ENCODE results near the gene CDH4.

DNA sequence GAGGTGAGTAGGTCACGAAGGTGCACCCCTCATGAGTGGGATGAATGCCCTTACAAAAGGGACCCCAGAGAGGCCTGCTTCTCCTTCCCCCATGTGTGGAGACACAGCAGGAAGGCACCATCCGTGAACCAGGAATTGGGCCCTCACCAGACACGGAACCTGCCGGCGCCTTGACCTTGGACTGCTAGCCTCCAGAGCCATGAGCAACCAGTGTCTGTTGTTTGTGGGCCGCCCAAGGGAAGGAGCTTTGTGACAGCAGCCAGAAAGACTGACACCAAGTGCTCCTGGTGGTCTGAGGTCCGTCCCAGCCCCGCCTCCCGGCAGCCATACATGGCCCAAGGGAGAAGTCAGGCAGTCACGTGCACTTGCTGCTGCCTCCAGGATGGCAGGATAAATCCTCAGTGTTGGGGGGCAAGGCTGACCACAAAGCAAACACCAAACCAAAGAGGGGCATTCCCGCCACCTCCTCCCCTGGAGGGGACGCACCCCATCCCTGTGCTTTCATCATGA lies 29.3 kb downstream of the CDH4 start:
- TF ChIP-seq, protein P1, sequence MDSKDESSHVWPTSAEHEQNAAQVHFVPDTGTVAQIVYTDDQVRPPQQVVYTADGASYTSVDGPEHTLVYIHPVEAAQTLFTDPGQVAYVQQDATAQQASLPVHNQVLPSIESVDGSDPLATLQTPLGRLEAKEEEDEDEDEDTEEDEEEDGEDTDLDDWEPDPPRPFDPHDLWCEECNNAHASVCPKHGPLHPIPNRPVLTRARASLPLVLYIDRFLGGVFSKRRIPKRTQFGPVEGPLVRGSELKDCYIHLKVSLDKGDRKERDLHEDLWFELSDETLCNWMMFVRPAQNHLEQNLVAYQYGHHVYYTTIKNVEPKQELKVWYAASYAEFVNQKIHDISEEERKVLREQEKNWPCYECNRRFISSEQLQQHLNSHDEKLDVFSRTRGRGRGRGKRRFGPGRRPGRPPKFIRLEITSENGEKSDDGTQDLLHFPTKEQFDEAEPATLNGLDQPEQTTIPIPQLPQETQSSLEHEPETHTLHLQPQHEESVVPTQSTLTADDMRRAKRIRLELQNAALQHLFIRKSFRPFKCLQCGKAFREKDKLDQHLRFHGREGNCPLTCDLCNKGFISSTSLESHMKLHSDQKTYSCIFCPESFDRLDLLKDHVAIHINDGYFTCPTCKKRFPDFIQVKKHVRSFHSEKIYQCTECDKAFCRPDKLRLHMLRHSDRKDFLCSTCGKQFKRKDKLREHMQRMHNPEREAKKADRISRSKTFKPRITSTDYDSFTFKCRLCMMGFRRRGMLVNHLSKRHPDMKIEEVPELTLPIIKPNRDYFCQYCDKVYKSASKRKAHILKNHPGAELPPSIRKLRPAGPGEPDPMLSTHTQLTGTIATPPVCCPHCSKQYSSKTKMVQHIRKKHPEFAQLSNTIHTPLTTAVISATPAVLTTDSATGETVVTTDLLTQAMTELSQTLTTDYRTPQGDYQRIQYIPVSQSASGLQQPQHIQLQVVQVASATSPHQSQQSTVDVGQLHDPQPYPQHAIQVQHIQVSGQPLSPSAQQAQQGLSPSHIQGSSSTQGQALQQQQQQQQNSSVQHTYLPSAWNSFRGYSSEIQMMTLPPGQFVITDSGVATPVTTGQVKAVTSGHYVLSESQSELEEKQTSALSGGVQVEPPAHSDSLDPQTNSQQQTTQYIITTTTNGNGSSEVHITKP (tag by site-specific recombination; IDR thresholded peaks at IDR 0.05) = no peak
- TF ChIP-seq ZNF140 (tag by site-specific recombination; IDR thresholded peaks at IDR 0.05) (no peak), ZNF324 (tag by site-specific recombination; IDR thresholded peaks at IDR 0.05) (no peak), ZNF501 (tag by site-specific recombination; IDR thresholded peaks at IDR 0.05) (no peak), ZNF629 (tag by site-specific recombination; IDR thresholded peaks at IDR 0.05) (no peak), MYNN (tag by site-specific recombination; IDR thresholded peaks at IDR 0.05; ENCODE audit: borderline replicate concordance) (no peak)
- TF ChIP-seq, protein P2, sequence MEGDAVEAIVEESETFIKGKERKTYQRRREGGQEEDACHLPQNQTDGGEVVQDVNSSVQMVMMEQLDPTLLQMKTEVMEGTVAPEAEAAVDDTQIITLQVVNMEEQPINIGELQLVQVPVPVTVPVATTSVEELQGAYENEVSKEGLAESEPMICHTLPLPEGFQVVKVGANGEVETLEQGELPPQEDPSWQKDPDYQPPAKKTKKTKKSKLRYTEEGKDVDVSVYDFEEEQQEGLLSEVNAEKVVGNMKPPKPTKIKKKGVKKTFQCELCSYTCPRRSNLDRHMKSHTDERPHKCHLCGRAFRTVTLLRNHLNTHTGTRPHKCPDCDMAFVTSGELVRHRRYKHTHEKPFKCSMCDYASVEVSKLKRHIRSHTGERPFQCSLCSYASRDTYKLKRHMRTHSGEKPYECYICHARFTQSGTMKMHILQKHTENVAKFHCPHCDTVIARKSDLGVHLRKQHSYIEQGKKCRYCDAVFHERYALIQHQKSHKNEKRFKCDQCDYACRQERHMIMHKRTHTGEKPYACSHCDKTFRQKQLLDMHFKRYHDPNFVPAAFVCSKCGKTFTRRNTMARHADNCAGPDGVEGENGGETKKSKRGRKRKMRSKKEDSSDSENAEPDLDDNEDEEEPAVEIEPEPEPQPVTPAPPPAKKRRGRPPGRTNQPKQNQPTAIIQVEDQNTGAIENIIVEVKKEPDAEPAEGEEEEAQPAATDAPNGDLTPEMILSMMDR (tag by site-specific recombination; IDR thresholded peaks at IDR 0.05) = no peak
- TF ChIP-seq, protein P3, sequence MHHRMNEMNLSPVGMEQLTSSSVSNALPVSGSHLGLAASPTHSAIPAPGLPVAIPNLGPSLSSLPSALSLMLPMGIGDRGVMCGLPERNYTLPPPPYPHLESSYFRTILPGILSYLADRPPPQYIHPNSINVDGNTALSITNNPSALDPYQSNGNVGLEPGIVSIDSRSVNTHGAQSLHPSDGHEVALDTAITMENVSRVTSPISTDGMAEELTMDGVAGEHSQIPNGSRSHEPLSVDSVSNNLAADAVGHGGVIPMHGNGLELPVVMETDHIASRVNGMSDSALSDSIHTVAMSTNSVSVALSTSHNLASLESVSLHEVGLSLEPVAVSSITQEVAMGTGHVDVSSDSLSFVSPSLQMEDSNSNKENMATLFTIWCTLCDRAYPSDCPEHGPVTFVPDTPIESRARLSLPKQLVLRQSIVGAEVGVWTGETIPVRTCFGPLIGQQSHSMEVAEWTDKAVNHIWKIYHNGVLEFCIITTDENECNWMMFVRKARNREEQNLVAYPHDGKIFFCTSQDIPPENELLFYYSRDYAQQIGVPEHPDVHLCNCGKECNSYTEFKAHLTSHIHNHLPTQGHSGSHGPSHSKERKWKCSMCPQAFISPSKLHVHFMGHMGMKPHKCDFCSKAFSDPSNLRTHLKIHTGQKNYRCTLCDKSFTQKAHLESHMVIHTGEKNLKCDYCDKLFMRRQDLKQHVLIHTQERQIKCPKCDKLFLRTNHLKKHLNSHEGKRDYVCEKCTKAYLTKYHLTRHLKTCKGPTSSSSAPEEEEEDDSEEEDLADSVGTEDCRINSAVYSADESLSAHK (tag by site-specific recombination; IDR thresholded peaks at IDR 0.05) = no peak
